Lung (tissue), 12 donors: ENCODE measurements around the gene CACNB1. TPM values are rescaled to one million over a fixed set of nuclear protein-coding genes. Genes with fewer than 3 reads are reported as not detected.

ENCODE experiments used
- ATAC-seq: fragments of 200-7000 bp; cut with Tn5 transposase; one replicate; pipeline ENCODE4 v1.9.1; 2020; ENCODE audit warnings: moderate number of reproducible peaks; ENCODE audit not compliant: insufficient read depth, low FRiP score
- DNase-seq, 3 donors: peaks; one replicate each; pipeline ENCODE4 v3.0.0-alpha.2; 2013 to 2017
- H3K27ac ChIP-seq, 2 donors: one replicate each; pipeline ENCODE4 v1.5.1; 2013; ENCODE audit warnings: mild to moderate bottlenecking in 2 of 2, moderate library complexity in 2 of 2, control low read depth in 1 of 2, inconsistent platforms in 1 of 2, low read depth in 1 of 2, low read length in 1 of 2
- H3K27me3 ChIP-seq, 3 donors: one replicate each; pipeline ENCODE4 v1.5.1; 2013; ENCODE audit warnings: low read length in 2 of 3; ENCODE audit not compliant: control insufficient read depth in 3 of 3, insufficient read depth in 3 of 3
- H3K36me3 ChIP-seq, 4 donors: one replicate each; pipeline ENCODE4 v1.5.1; 2013; ENCODE audit warnings: low read length in 4 of 4, mild to moderate bottlenecking in 1 of 4, moderate library complexity in 1 of 4; ENCODE audit not compliant: control insufficient read depth in 4 of 4, insufficient read depth in 4 of 4
- H3K4me1 ChIP-seq, 5 donors: one replicate each; pipeline ENCODE4 v1.5.1; 2013; ENCODE audit warnings: low read length in 5 of 5, mild to moderate bottlenecking in 2 of 5, moderate library complexity in 1 of 5; ENCODE audit not compliant: control insufficient read depth in 5 of 5, insufficient read depth in 5 of 5
- H3K4me3 ChIP-seq: one replicate; pipeline ENCODE4 v1.5.1; 2013; ENCODE audit warnings: mild to moderate bottlenecking, control low read depth, moderate library complexity
- H3K9ac ChIP-seq, 2 donors: one replicate each; pipeline ENCODE4 v1.5.1; 2013; ENCODE audit warnings: low read length in 2 of 2, control low read depth in 1 of 2; ENCODE audit not compliant: insufficient read depth in 1 of 2
- H3K9me3 ChIP-seq, 4 donors: one replicate each; pipeline ENCODE4 v1.5.1; 2013; ENCODE audit warnings: low read length in 3 of 4, mild to moderate bottlenecking in 1 of 4, moderate library complexity in 1 of 4; ENCODE audit not compliant: control insufficient read depth in 4 of 4, insufficient read depth in 3 of 4
- CTCF ChIP-seq: IDR thresholded peaks from 2 replicates; pipeline ENCODE4 v1.5.1; 2012; ENCODE audit warnings: mild to moderate bottlenecking; ENCODE audit errors: control extremely low read depth, extremely low read depth
- WGBS, 2 donors: extraction: QIAGEN DNeasy Blood & Tissue Kit; methylation state at CpG; one replicate each; pipeline ENCODE4 v1.1.7; 2013; 5-methylcytosine and 5-hydroxymethylcytosine counted together
- polyA plus RNA-seq, 2 donors: library from polyadenylated mRNA; stranded (reverse); fragments of 200-250 nt; gene quantifications; one replicate each; pipeline ENCODE4 v1.2.1, GENCODE V29; 2013
- total RNA-seq, 2 donors: library from RNA; depleted of rRNA in 1 of 2; stranded (reverse); fragments of >200 nt in 1 of 2; gene quantifications; one replicate each; pipeline ENCODE4 v1.2.1, GENCODE V29; 2014 to 2021
- donor health status: control.
- donor health status: control.
- donor health status: Bipolar disorder and iron deficiency.
- donor health status: healthy.
- donor health status: DM: yes; HTN: yes; CAD: no.

Gene CACNB1
- total and polyA plus RNA-seq, 4 donors: 6.8 to 49.6 (median 21.7) TPM

- TF ChIP-seq CTCF: no peak
- H3K36me3 ChIP-seq: no peaks in the 10 kb centered on the region
- ATAC-seq: no peak
- H3K27me3 ChIP-seq: peaks cover 0 to 4% (median 0%) of the 10 kb centered on the region in 3 donors
- DNase-seq: peak in 2 of 3 donors; percentile 40 to 52
- H3K9ac ChIP-seq: no peak overlapping the region
- H3K9me3 ChIP-seq: no peaks in the 10 kb centered on the region
- H3K4me3 ChIP-seq: no peak overlapping the region
- H3K27ac ChIP-seq: no peak overlapping the region
- WGBS, 2 donors: 25 to 32% methylated on average over 13 to 16 of the region's 16 CpGs
- peaks cover 0 to 14% (median 0%) of the 10 kb centered on the region in 5 donors for H3K4me1 ChIP-seq
Measured at GRCh38 chr17:39239640-39240314, 42.3 kb upstream of the CACNB1 start.

GRCh38 chr17:39238311-39238972, 41.0 kb upstream of the CACNB1 start:
- Histone ChIP-seq H3K27ac (peak overlapping the region in 1 of 2 donors; percentile 54), H3K9ac (no peak overlapping the region), H3K36me3 (no peaks in the 10 kb centered on the region), H3K9me3 (no peaks in the 10 kb centered on the region), H3K4me3 (no peak overlapping the region), H3K4me1 (peaks cover 0 to 14% (median 0%) of the 10 kb centered on the region in 5 donors), H3K27me3 (peaks cover 0 to 4% (median 0%) of the 10 kb centered on the region in 3 donors)
- WGBS, 2 donors: 21 to 31% methylated on average over 15 of the region's 15 CpGs
- ATAC-seq (no peak), DNase-seq (no peak)
- no peak for TF ChIP-seq CTCF

GRCh38 chr17:39237586-39237985, 40.1 kb upstream of the CACNB1 start:
- DNase-seq: no peak
- no peak overlapping the region for H3K9ac ChIP-seq
- no peak for TF ChIP-seq CTCF
- H3K27ac ChIP-seq: no peak overlapping the region
- H3K36me3 ChIP-seq: no peaks in the 10 kb centered on the region
- peaks cover 0 to 14% (median 0%) of the 10 kb centered on the region in 5 donors for H3K4me1 ChIP-seq
- peaks cover 0 to 4% (median 0%) of the 10 kb centered on the region in 3 donors for H3K27me3 ChIP-seq
- ATAC-seq: no peak
- no peaks in the 10 kb centered on the region for H3K9me3 ChIP-seq
- no peak overlapping the region for H3K4me3 ChIP-seq
- WGBS, 2 donors: 77 to 91% methylated on average over 7 of the region's 7 CpGs
